NCI-H1092 treated with DMSO at 0.1 percent for 48 hours (cell line): Measurements from ENCODE around the gene RNASE7.

Source experiments
- DNase-seq: peaks from one replicate; lab custom pipeline; 2025; lab: John Stamatoyannopoulos, UW

RNASE7 gene

DNA sequence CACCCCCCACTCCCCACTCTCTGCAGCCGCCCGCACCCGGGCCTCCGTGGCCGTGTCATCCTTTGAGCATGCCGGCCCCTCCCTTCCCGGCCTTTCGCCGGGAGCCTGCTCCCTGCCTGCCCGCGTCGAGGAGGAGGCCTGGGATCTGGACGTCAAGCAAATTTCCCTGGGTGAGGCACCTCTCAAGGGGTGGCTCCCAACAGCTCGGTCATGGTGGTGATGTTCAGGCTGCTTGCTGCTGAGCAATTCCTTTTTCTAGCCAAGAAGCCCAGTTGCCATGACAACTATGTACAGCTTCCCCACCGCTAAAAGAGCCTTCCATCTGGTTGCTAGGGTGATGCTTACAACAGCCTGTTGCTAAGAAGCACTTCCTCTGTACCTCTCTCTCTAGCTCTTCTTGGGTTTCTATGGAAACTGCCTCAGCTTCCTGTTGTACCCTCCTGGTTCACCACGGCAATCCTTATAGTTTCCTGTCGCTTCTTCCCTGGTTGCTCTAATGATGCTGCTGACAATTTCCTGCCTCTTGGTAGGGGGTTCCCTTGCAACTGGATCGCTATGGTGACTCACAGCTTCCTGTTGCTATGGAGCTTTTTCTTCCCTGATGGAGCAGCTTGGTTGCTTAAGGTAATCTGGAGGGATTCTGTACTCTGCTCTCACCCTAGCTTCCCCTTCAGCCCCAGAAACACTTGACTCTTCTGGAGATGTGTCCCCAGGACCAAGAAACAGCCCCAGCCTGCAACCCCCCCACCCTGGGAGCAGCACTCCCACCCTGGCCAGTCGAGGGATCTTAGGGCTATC, 45.3 kb downstream of the RNASE7 start:
- peak; percentile 10 for DNase-seq

DNA sequence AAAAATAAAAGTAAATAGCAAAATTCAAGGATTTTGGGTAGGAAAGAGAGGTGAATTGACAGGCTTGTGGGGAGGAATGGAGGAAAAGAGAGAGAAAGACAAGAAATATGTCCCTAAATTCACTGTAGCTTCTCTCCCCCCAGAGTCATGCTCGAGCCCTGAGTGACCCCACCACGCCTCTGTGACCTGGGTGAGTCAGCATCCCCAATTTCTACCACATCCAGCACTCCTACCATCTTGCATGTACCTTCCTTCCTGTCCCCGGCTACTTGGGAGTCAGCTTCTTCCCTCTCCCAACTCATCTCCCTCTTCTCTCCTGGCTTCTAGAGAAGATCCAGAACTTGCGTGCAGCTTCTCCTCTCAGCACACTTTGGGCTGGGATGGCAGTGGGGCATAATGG, 46.5 kb downstream of the RNASE7 start:
- DNase-seq, result no peak

DNA sequence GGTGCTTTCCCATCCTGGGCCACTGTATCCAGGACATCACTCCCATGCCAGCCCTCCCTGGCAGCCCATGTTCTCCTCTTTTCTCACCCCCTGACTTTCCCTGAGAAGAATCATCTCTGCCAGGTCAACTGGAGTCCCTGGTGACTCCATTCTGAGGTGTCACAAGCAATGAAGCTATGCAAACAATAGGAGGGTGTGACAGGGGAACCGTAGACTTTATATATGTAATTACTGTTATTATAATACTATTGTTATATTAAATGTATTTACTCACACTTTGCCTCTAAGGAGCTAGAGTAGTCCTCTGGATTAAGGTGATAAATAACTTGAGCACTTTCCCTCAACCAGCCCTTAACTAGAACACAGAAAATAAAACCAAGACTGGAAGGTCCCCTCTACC, 47.1 kb downstream of the RNASE7 start:
- no peak for DNase-seq

DNA sequence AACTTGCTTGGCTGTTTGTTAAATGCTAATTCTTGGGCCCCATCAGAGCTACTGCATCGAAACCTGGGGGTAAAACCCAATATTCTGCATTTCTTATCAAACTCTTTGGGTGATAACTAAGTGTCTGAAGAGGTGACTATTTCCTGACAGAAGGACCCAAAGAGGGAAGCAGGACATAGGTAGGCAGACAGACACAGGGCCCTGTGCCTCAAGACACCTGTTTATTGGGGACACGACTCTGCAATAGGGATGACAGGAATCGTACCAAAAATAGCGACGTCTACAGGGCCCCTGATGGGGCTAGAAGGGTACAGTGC, 47.7 kb downstream of the RNASE7 start:
- DNase-seq, result no peak

DNA sequence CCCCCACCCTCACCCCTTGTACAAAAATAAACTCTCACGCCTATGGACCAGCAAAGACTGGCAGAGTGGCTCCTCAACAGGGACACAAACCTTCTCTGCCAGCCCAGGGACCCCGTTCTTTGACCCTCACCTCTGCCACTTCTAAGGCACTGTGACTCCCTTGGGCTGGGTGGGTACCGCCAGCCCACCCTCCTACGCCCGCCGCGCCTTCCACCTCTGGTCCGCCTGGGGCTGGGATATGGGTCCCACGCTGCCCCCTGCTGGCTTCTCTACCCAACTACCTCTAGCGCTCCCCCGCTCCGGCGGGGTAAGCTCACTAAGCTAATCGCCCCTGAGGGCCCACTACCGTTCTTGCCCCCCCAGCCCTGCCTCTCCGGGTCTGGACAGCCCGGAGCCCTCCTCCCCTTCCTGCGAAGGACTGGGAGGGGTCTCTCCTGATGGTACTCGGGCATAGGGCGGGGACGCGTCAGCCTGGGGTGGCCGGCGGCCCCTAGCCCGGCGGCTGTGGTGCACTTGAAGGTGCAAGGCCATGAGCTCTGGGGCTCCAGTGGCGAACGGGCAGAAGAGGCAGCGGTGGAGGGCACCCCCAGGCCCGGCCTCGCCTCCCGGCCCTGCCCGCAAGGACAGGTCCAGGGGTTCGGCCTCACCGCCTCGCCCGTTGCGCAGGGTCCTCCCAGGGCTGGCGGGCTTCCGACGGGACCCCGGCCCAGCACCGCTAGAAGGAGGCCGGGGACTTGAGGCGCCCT, 48.2 kb downstream of the RNASE7 start:
- no peak for DNase-seq

DNA sequence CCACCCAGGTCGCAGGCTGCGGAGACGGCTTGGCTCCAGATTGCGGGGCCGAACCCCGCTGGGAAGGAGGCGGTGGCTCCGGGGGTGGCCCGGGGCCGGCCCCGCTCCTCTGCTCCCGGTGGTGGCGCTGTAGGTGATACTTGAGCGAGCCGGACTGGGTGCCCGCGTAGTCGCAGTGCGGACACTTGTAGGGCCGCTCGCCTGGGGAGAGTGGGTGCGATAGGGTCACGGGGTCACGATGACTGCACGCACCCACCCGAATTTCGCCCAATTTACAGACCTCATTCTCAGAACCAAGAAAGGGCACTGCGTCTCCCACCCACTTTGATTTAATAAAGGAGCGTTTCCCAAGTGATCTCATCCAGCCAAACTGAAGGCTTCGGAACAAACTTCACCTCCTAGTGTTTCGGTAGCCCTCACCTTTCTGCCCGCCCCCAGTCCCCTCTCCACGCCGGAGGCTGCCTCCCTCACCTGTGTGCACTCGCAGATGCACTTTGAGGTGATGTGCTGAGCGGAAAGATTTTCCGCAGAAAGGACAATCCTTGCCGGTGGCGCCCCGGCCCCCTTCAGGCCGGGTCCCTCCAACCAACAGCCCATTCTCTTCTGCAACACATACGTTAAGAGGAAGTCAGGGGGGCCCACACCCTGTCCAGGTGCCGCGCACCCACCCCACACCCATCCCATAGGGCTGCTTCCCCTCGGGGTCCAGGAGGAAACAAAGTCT, 48.9 kb downstream of the RNASE7 start:
- DNase-seq, result no peak

DNA sequence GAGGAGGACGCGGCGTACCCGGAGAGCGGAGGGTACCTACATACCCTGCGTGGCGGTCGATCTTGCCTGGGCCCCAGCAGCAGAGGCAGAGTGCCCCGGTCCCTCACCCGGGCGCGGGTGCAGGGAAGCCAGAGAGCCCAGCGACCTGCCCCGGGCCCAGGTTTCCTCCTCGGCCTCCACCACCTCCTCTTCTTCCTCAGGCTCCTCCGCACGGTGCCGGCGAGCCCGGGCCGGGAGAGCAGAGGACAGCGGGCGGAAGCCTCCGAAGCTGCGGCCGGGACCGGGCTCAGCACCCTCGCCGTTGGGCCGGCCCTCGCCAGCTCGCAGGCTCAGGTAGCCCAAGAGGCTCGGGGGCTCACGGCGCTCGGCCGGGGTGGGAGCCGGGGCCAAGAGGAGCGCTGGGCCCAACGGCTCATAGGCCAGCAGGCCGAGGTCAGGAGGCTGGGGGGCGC, 49.7 kb downstream of the RNASE7 start:
- DNase-seq, result no peak

DNA sequence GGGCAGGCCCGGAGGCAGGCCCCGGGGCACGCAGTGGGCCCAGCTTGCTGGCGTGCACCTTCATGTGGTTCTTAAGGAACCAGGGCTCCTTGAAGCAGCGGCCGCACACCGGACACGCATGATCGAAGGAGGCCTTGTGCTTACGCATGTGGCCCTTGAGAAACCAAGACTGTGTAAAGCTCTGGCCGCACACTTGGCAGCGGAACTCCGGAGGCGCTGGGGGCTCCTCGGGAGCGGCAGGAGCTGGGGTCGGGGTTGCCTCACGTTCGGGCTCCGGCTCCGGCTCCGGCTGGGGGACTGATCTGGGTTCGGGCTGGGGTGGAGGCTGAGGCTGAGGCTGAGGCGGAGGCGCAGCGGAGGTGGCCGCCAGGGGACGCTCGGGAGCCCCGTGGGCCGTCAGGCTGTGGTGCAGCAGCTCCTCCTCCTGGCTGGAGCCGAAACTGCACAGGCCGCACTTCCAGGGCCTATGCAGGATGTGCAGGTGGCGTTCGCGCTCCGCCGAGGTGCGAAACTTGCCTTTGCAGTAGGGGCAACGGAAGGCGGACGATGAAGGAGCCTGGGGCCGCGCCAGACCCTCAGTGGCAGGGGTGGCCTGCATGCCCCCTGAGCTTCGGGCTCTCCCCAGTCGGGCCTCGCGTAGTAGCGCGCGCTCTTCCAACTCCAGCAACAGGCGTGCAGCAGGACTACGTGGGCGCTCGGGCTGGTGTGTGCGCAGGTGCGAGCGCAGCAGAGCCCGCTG, 50.3 kb downstream of the RNASE7 start:
- DNase-seq, result peak; percentile 52

DNA sequence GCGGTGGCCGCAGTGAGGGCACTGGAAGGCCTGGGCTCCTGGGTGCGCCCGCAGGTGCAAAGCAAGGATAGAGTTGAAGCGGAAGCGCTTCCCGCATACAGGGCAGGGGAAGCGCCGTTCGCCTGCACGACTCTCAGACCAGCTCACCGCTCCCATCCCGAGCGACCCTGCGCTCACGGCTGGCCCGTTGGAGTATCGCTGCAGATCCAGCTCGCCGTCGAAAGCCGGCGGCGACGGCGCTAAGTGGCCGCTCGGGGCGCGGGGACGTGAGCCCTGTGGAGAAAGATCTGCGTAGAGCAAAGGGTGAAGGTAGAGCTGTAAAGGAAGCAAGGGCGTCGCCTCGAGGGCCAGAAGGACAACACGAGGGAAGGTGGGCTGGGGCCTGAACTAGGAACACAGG, 50.9 kb downstream of the RNASE7 start:
- DNase-seq, result no peak
